HepG2 (cell line): ENCODE data around the gene GLB1L.

Experiments used
- KLF13 ChIP-seq: sonication (generic); formaldehyde crosslinking; IDR thresholded peaks from 2 replicates; pipeline ENCODE4 v1.4.0; 2020; ENCODE audit warnings: mild to moderate bottlenecking, missing genetic modification reagents
- TF ChIP-seq, protein P1 (sequence below): sonication (generic); formaldehyde crosslinking; IDR thresholded peaks from 2 replicates; pipeline ENCODE4 v1.4.0; 2020; ENCODE audit warnings: missing genetic modification reagents, mild to moderate bottlenecking, borderline replicate concordance

DNA sequence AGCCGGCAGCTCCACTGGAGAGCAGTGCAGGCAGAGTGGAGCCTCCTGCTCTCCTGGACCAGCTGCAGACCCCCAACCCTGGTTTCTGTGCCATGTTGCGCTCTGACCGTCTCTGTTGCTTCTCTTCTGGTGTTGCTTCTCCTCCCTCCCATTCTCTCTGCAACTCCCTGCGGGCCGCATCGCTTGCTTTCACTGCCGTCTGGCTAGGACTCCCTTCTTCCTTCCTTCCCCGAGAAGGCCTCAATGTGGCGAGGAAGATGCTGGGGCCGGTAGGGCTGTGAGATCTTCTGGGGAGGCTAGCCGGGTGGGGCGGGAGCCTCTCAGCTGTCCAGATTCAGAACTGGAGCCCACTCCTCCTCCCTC is 40.1 kb upstream of the GLB1L start:
- TF ChIP-seq, protein P1, sequence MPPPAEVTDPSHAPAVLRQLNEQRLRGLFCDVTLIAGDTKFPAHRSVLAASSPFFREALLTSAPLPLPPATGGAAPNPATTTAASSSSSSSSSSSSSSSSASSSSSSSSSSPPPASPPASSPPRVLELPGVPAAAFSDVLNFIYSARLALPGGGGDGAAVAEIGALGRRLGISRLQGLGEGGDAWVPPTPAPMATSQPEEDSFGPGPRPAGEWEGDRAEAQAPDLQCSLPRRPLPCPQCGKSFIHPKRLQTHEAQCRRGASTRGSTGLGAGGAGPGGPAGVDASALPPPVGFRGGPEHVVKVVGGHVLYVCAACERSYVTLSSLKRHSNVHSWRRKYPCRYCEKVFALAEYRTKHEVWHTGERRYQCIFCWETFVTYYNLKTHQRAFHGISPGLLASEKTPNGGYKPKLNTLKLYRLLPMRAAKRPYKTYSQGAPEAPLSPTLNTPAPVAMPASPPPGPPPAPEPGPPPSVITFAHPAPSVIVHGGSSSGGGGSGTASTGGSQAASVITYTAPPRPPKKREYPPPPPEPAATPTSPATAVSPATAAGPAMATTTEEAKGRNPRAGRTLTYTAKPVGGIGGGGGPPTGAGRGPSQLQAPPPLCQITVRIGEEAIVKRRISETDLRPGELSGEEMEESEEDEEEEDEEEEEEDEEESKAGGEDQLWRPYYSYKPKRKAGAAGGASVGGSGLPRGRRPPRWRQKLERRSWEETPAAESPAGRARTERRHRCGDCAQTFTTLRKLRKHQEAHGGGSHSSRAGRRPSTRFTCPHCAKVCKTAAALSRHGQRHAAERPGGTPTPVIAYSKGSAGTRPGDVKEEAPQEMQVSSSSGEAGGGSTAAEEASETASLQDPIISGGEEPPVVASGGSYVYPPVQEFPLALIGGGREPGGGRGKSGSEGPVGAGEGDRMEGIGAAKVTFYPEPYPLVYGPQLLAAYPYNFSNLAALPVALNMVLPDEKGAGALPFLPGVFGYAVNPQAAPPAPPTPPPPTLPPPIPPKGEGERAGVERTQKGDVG = no peak
- no peak for TF ChIP-seq KLF13 (CRISPR knock-in tag)
